ENCODE results near the gene CEACAM19.
"Not testable (repeated sequence)": the region's sequence is repeated elsewhere in the genome, so short reads cannot be mapped to it uniquely, and the experiment has no call there.

The CEACAM19 gene

DNA sequence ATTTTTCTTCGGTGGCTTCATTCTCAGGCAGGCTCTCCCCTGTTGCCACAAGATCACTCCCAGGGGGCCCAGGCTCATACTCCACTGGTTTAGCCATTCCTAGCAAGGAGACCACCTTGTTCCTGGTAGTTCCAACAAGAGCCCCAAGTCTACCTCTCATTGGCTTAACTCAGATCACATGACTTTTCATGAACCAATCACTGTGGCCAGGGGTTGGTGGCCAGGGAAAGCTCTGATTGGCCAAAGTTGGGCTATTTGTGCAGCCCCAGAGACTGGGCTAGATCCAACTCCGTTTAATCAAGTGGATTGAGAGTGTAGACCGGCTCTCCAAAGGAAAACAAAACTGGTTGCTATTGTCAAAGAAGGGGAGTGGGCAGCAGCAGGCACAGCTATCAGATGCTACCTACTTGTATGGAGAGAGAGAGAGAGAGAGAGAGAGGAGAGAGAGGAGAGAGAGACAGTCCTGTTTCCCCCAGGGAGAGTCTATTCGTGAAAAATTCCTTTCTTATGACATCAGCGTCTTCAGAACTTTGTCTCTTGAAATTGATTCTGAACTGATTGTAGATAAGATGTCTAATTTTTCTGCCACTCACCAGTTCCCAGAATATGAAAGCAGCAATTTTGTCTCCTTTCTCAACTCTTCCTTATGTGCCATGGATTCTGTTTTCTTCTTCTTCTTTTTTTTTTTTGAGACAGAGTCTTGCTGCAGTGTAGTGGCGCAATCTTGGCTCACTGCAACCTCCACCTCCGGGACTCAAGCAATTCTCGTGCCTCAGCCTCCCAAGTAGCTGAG, 5.9 kb downstream of the CEACAM19 start:
- DNase-seq = no peak

DNA sequence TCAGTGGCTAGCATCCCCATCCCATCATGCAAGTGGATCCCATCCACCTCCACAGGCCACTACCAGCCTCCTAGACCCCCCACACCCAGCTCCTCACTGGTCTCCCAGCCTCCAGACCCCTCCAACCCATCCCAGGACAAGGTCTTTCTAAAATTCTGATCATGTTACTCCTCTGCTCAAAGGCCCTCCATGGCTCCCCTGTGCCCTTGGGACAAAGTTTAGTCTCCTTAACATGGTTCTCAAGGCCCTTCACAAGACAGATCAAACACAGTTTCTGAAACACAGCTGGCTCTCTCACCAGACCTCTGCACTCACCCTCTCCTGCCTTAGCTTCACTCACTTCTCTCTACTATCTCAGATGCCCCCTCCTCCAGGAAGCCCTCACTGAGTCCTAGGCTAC, 9.3 kb downstream of the CEACAM19 start:
- no peak for DNase-seq

GRCh38 chr19:44681992-44682790, 10.9 kb downstream of the CEACAM19 start:
- no peak for DNase-seq

GRCh38 chr19:44682807-44683206, 11.5 kb downstream of the CEACAM19 start:
- no peak for DNase-seq

DNA sequence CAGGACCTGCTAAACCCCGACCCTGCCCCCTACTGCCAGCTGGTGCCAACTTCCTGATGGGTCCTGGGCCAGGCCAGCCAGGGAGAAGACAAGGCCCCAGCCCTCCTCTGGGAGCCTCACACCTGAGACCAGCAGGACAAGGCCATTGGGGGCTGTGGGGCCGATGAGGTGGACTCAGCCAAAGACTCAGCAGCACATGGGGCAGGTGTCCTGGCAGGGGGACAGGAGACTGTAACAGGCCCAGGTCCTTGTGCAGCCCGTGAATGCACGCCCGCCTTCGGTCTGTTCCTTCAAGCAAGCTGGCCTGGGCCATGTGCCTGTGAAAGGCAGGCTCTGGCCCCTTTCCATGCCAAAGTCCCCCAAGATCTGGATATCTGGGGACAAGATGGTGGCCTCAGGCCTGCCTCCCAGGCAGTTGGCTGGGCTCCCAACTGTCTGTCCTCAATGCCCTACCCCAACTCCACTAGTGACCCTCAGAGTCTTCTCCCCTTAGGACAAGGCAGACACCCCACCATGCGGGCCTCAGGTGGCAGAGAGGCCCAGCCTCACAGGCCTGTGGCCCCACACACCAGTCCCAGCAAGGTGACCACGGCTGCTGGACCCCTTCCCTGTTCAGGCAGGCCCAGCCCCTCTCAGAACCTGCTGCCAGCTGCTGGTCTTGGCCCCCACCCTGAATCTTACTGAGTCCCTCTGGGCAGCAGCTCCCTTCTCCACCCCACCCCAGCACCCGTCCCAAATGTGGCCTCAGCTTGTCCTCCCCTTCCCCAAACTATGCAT, 12.3 kb downstream of the CEACAM19 start:
- no peak for DNase-seq

DNA sequence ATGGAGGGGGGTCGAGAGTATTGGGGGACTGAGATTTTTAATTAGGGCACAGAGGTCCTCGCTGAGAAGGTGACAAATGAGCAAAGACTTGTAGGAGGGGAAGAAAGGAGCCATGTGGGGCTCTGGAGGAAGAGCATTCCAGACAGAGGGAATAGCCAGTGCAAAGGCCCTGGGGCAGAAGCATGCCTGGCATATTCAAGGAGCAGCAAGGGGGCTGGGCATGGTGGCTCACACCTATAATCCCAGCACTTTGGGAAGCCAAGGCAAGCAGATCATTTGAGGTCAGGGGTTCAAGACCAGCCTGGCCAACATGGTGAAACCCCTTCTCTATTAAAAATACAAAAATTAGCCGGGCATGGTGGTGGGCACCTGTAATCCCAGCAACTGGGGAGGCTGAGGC, 13.1 kb downstream of the CEACAM19 start:
- not testable (repeated sequence) for DNase-seq

DNA sequence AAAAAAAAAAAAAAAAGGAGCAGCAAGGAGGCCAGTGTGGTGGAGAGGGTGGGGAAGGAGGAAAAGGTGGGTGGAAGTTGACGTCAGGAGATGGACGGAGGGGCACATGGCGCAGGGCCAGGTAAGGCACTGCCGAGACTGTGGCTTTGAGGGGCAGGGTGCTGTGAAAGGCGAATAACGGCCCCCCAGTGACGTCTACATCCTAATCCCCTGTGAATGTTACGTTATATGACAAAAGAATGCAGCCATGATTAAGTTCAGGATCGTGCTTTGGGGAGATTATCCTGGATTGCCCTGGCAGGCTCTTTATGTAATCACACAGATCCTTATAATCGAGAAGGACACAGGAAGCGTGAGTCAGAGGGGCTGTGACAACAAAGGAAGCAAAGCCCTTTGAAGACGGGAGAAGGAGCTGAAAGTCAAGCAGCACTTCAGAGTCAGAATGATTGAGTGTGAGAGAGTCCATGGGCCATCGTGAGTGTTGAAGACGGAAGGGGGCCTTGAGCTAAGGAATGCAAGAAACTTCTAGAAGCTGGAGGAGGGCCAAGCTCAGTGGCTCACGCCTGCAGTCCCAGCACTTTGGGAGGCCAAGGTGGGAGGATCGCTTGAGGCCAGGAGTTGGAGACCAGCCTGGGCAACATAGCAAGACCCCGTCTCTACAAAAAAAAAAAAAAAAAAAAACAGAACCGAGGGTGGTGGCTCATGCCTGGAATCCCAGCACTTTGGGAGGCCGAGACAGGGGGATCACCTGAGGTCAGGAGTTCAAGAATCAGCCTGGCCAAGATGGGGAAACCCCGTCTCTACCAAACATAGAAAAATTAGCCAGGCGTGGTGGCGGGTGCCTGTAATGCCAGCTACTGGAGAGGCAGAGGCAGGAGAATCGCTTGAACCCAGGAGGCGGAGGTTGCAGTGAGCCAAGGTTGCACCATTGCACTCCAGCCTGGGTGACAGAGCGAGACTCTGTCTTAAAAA, 13.9 kb downstream of the CEACAM19 start:
- DNase-seq = no peak

- DNase-seq = no peak
Observed at GRCh38 chr19:44685877-44686276, 14.6 kb downstream of the CEACAM19 start.

- no peak for DNase-seq
Observed at GRCh38 chr19:44686896-44687295, 15.6 kb downstream of the CEACAM19 start.

GRCh38 chr19:44687888-44688287, 16.6 kb downstream of the CEACAM19 start:
- no peak for DNase-seq

DNA sequence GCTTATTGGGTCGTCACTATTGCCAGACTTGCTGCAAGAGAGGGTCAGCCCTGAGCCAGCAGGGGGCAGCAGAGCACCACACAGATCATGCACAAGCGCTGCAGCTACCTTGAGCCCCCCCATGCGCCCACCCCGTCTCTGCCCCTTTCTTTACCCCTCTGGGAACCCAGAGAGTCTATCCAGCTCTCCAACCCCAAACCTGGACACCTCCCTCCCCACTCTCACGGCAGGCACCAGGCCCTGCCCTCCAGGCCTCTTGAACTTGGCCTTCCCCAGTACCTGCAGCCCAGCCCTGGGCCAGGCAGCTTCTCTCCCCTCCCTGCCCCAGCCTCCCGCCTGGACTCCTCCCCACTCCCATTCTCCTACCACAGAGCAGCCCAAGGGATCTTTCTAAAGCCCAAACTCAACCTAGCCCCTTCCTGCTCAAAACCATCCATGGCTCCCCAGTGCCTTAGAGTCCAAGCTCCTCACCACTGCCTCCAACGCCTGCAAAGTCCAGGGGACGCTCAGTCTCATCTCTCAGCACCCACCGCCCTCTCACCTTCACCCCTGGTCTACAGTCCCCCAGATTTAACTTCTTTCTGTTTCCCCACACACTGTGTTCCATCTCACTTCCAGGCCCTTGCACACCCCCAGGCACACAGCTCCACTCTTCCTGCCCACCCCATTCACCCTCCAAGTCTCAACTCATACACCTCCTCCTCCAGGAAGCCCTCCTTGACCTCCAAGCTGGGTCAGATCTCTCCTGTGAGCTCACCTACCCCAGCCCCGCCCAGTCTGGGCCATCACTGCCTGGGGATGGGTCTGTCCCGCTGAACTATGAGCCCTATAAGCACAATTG, 18.2 kb downstream of the CEACAM19 start:
- peak; percentile 69 for DNase-seq

- no peak for DNase-seq
Observed at GRCh38 chr19:44690131-44690440, 18.8 kb downstream of the CEACAM19 start.

GRCh38 chr19:44692379-44692721, 21.1 kb downstream of the CEACAM19 start:
- DNase-seq = no peak

DNA sequence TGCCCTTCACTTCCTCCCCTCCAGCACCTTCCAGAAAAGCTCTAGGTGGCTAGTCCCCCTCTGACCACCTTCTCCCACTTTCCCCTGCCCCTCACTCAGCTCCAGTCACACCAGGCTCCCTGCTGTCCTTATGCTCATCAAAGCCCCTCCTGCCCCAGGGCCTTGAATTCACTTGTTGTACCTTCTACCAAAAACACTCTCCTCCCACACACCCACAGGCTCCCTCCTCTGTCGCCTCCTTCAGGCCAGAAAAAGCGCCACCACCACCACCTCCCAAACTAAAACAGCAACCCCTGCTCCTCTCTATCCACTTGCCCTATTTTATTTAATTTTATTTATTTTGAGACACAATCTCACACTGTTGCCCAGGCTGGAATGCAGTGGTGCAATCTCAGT, 22.9 kb downstream of the CEACAM19 start:
- DNase-seq = no peak

GRCh38 chr19:44696939-44697669, 25.8 kb downstream of the CEACAM19 start:
- DNase-seq = no peak

DNA sequence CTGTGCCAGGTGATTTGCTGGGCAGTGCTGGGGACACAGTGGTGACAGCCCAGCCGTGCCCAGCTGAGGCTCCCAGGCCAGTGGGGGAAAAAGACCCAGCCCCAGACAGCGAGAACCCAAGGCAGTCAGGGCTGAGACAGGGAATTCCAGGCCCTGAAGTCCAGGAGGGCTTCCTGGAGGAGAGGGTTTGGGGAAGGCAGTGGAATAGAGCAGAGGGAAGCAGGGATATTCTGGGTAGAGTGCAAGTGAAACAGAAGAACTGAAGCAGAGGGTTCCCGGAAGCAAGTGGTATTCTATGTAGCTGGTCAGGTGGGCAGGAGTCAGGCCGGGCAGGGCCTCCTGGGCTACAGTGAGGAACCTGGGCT, 26.4 kb downstream of the CEACAM19 start:
- DNase-seq = no peak

DNA sequence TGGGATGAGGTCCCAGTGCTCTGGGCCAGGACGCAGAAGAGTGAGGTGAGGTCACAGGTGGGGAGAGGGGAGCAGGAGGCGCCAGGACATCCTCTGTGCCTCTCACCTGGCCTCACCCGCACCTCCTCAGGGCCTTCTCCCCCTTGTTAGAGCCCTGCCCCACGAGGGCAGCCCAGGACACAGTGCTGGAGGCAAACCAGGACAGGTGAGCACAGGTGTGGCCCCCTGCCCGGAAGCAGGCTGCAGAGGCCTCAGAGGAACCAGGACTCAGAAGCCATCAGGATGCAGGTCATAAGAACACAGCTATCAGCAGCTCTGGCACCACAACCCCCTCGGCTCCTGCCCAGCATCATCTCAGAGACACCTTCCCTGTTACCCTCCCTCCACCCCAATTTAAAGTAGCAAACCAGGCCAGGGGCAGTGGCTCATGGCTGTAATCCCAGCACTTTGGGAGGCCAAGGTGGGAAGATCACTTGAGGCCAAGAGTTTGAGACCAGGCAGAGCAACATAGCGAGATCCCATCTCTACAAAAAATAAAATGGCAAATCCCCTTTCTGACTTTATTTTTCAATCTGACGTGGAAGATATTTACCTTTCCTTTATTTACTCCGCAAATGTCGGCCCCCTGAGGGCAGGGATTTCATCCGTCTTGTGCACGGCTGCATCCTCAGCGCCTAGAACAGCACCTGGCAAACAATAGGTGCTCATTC, 27.4 kb downstream of the CEACAM19 start, which contains the start of gene CEACAM16:
CEACAM16 (plus strand) TSS at position 660 of the 710 bp plus-strand sequence. CDS start 2,306 bp downstream, outside the sequence.
- no peak for DNase-seq

DNA sequence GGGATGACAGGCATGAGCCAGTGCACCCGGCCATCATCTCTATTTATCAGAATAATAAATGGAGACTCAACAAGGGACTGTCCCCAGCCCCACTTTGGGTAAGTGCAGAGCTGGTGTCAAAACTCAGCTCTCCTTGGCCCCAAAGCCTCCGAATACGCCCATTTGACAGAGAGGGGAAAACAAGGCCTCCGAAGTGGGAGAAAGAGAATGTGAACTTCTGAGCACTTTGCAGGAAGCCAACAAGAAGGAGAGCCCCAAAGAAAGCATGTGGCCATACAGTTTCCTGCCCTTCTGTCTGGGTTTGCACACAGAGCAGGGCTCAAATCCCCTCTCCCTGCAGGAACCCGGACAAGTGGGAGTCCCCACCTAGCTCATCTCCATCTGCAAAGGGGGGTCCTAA, 29.3 kb downstream of the CEACAM19 start:
- DNase-seq = no peak

- no peak for DNase-seq
Observed at GRCh38 chr19:44701228-44701627, 29.9 kb downstream of the CEACAM19 start.

- no peak for DNase-seq
Observed at GRCh38 chr19:44702551-44703176, 31.4 kb downstream of the CEACAM19 start.
